ENCODE results near the gene MAN1C1. TPM values are rescaled to one million over a fixed set of nuclear protein-coding genes. Genes with fewer than 3 reads are reported as not detected.

MAN1C1 gene
- total RNA-seq, 1 experiment from 2014 or later = 1.5 TPM

- Histone ChIP-seq H3K36me3 (ENCODE audit: control insufficient read depth, insufficient read depth, low read length) (no peaks in the 10 kb centered on the region), H3K27me3 (ENCODE audit: control insufficient read depth, insufficient read depth, low read length) (no peaks in the 10 kb centered on the region), H3K4me1 (ENCODE audit: control insufficient read depth, insufficient read depth, low read length) (peaks cover 14% of the 10 kb centered on the region), H3K9me3 (ENCODE audit: control insufficient read depth, insufficient read depth, low read depth, low read length) (no peaks in the 10 kb centered on the region), H3K27ac (ENCODE audit: low read length) (no peak overlapping the region), H3K4me3 (ENCODE audit: low read depth in 2 of 2, low read length in 2 of 2) (no peak overlapping the region)
- in situ Hi-C loops (cut with HindIII; ENCODE audit: low pct_unique_long_range_greater_than_20kb, low sequenced_read_pairs) (no loop called here), intact Hi-C loops (cut with micrococcal nuclease; ENCODE audit: unreplicated experiment) (no loop called here)
- TF ChIP-seq TCF7L2 (IDR thresholded peaks at IDR 0.05; ENCODE audit: low read depth, low read length) (no peak), POLR2AphosphoS5 (IDR thresholded peaks at IDR 0.05; ENCODE audit: low read depth, low read length) (no peak), REST (IDR thresholded peaks at IDR 0.05; ENCODE audit: insufficient read depth in 1 of 2, low read depth in 2 of 2, low read length in 1 of 2) (no peak), SIN3A (IDR thresholded peaks at IDR 0.05; ENCODE audit: borderline replicate concordance, insufficient read depth, low read depth, low read length) (no peak)
- TF ChIP-seq, protein P1, sequence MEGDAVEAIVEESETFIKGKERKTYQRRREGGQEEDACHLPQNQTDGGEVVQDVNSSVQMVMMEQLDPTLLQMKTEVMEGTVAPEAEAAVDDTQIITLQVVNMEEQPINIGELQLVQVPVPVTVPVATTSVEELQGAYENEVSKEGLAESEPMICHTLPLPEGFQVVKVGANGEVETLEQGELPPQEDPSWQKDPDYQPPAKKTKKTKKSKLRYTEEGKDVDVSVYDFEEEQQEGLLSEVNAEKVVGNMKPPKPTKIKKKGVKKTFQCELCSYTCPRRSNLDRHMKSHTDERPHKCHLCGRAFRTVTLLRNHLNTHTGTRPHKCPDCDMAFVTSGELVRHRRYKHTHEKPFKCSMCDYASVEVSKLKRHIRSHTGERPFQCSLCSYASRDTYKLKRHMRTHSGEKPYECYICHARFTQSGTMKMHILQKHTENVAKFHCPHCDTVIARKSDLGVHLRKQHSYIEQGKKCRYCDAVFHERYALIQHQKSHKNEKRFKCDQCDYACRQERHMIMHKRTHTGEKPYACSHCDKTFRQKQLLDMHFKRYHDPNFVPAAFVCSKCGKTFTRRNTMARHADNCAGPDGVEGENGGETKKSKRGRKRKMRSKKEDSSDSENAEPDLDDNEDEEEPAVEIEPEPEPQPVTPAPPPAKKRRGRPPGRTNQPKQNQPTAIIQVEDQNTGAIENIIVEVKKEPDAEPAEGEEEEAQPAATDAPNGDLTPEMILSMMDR (IDR thresholded peaks at IDR 0.05) = no peak
- ChIA-PET POLR2A (no interaction called here), CTCF (no interaction called here)
- DNase-seq (ENCODE audit: low read depth, low spot score) = no peak
- no peak for ATAC-seq
- no TSS peak for BruUV-seq (replicated peaks)
Measured at GRCh38 chr1:25569597-25570396, 46.8 kb upstream of the MAN1C1 start.

DNA sequence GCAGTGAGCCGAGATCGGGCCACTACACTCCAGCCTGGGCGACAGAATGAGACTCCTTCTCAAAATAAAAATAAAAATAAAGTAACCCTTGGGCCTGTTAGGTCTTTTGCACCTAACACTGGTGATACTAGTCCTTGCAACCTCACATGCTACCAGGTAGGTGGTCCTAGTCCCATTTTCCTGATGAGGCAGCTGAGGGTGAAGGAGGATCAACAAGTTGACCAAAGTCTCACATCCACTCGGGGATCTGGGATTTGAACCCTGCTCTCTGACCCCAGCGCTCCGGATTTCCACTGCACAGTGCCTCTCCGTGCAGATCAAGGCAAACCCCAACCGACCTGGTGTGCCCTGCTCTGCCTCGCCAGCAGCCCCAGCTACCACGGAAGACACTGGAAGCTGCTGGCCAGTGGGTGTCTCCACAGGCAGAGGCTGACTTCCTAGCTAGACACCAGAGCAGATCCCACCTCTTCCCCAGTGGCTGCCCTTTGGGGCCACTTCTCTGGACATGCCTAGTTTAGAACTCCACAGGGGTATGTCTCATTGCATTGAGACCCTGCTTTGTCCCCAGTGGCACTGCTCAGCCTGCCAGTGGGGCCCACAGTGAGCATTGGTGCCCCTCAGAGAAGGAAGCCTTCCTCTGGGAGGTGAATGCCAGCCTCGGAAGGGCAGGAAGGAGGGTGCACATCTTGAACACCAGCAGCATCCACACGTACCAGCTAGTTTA is 45.6 kb upstream of the MAN1C1 start:
- Histone ChIP-seq H3K4me1 (ENCODE audit: control insufficient read depth, insufficient read depth, low read length) (peaks cover 14% of the 10 kb centered on the region), H3K27ac (ENCODE audit: low read length) (no peak overlapping the region), H3K9me3 (ENCODE audit: control insufficient read depth, insufficient read depth, low read depth, low read length) (no peaks in the 10 kb centered on the region), H3K4me3 (ENCODE audit: low read depth in 2 of 2, low read length in 2 of 2) (no peak overlapping the region), H3K36me3 (ENCODE audit: control insufficient read depth, insufficient read depth, low read length) (no peaks in the 10 kb centered on the region), H3K27me3 (ENCODE audit: control insufficient read depth, insufficient read depth, low read length) (no peaks in the 10 kb centered on the region)
- no peak for ATAC-seq
- TF ChIP-seq SIN3A (IDR thresholded peaks at IDR 0.05; ENCODE audit: borderline replicate concordance, insufficient read depth, low read depth, low read length) (no peak), POLR2AphosphoS5 (IDR thresholded peaks at IDR 0.05; ENCODE audit: low read depth, low read length) (no peak), REST (IDR thresholded peaks at IDR 0.05; ENCODE audit: insufficient read depth in 1 of 2, low read depth in 2 of 2, low read length in 1 of 2) (no peak), TCF7L2 (IDR thresholded peaks at IDR 0.05; ENCODE audit: low read depth, low read length) (no peak)
- TF ChIP-seq, protein P1 (IDR thresholded peaks at IDR 0.05) = no peak
- in situ Hi-C loops (cut with HindIII; ENCODE audit: low pct_unique_long_range_greater_than_20kb, low sequenced_read_pairs) (no loop called here), intact Hi-C loops (cut with micrococcal nuclease; ENCODE audit: unreplicated experiment) (no loop called here)
- no TSS peak for BruUV-seq (replicated peaks)
- ChIA-PET POLR2A (no interaction called here), CTCF (interaction anchor here (0.6 to 1.1 kb wide), 3 partner anchors 74 to 226 kb away, joined by 3 read pairs; no protein-coding TSS in a partner anchor)
- DNase-seq (ENCODE audit: low read depth, low spot score) = no peak
